Prostate gland (tissue), 2 donors: Measurements from ENCODE around the gene SCN2A. TPM values are rescaled to one million over a fixed set of nuclear protein-coding genes. Genes with fewer than 3 reads are reported as not detected.

Experiments
- DNase-seq: peaks from one replicate; pipeline ENCODE4 v3.0.0-alpha.2; 2019; ENCODE audit warnings: low spot score
- H3K27ac ChIP-seq, 2 donors: fragments of 200-600 bp; sonication (generic); 2 replicates each; pipeline ENCODE4 v1.5.1; 2017 to 2019
- H3K27me3 ChIP-seq: fragments of 200-600 bp; sonication (generic); replicated peaks from 2 replicates; pipeline ENCODE4 v1.5.1; 2019; ENCODE audit not compliant: insufficient read depth
- H3K36me3 ChIP-seq, 2 donors: fragments of 200-600 bp; sonication (generic); 1 replicate in 1 of 2; 2 replicates in 1 of 2; pipeline versions ENCODE4 v1.5.1 to v1.8.1; 2017 to 2019
- H3K4me1 ChIP-seq: fragments of 200-600 bp; sonication (generic); replicated peaks from 2 replicates; pipeline ENCODE4 v1.5.1; 2019
- H3K4me3 ChIP-seq, 2 donors: fragments of 200-600 bp; sonication (generic); 2 replicates each; pipeline ENCODE4 v1.5.1; 2017 to 2019
- H3K9me3 ChIP-seq: fragments of 200-600 bp; sonication (generic); 2 replicates; pipeline ENCODE4 v1.5.1; 2017
- CTCF ChIP-seq, 4 experiments: fragments of 200-600 bp in 2 of 4; fragments of 450-650 bp in 2 of 4; sonication (generic) in 2 of 4; IDR thresholded peaks; 1 replicate in 3 of 4; 2 replicates in 1 of 4; pipeline ENCODE4 v1.5.1; 2016 to 2019; ENCODE audit warnings: antibody characterized with exemption in 4 of 4, mild to moderate bottlenecking in 2 of 4, moderate library complexity in 2 of 4
- POLR2A ChIP-seq: fragments of 450-650 bp; IDR thresholded peaks from one replicate; pipeline ENCODE4 v1.6.1; 2016; ENCODE audit warnings: antibody characterized with exemption, mild to moderate bottlenecking
- POLR2AphosphoS5 ChIP-seq: sonication (generic); formaldehyde crosslinking; IDR thresholded peaks from one replicate; pipeline ENCODE4 v1.6.1; 2017; ENCODE audit warnings: antibody characterized with exemption
- WGBS: methylation state at CpG from one replicate; pipeline ENCODE4 v1.1.5; 2018; 5-methylcytosine and 5-hydroxymethylcytosine counted together
- intact Hi-C: fragments of 100-400 bp; cut with DNase I; formaldehyde crosslinking; loops from one replicate; pipeline ENCODE4 v1.14.2; 2022
- total RNA-seq, 2 donors: library from RNA; depleted of rRNA; stranded (reverse); fragments of >200 nt; gene quantifications; one replicate each; pipeline ENCODE4 v1.1.0, GENCODE V29; 2016

SCN2A gene
- total RNA-seq, result 1 to 10 TPM in 1 of 2 donors, under 1 TPM in 1; 0.87 to 1.4 TPM

- no peak within 1 kb of the TSS for H3K27ac ChIP-seq
- no peak for TF ChIP-seq POLR2A
- TF ChIP-seq CTCF (IDR thresholded peaks at IDR 0.05), result peak in 3 of 4 experiments; percentile 19 to 45 (median 36)
- no peaks in the 10 kb centered on the region for H3K36me3 ChIP-seq
- H3K9me3 ChIP-seq, result no peaks in the 10 kb centered on the region
- H3K27me3 ChIP-seq, result no peaks in the 10 kb centered on the region
- no peak within 1 kb of the TSS for H3K4me3 ChIP-seq
- no peak for DNase-seq
- intact Hi-C loops, result no loop called here
- WGBS, result 31% methylated on average over 3 of the region's 3 CpGs
- no peaks in the 10 kb centered on the region for H3K4me1 ChIP-seq
Observed at GRCh38 chr2:165239230-165239629, at the start of gene SCN2A. Gene SCN2A (plus strand): TSS chr2:165239414. CDS start chr2:165295824, 56,410 bp downstream.

- Histone ChIP-seq H3K4me1 (no peaks in the 10 kb centered on the region), H3K4me3 (no peak overlapping the region), H3K27ac (no peak overlapping the region), H3K27me3 (no peaks in the 10 kb centered on the region), H3K9me3 (no peaks in the 10 kb centered on the region), H3K36me3 (no peaks in the 10 kb centered on the region)
- TF ChIP-seq POLR2AphosphoS5 (no peak), CTCF (IDR thresholded peaks at IDR 0.05) (no peak), POLR2A (no peak)
- WGBS, result 68% methylated on average over 2 of the region's 2 CpGs
- DNase-seq, result no peak
- intact Hi-C loops, result no loop called here
Observed at GRCh38 chr2:165191096-165191728, 48.0 kb upstream of the SCN2A start.

- 89% methylated on average over 2 of the region's 2 CpGs for WGBS
- Histone ChIP-seq H3K27ac (no peak overlapping the region), H3K36me3 (no peaks in the 10 kb centered on the region), H3K4me1 (no peaks in the 10 kb centered on the region), H3K27me3 (no peaks in the 10 kb centered on the region), H3K4me3 (no peak overlapping the region), H3K9me3 (no peaks in the 10 kb centered on the region)
- intact Hi-C loops, result no loop called here
- TF ChIP-seq CTCF (IDR thresholded peaks at IDR 0.05) (no peak), POLR2AphosphoS5 (no peak), POLR2A (no peak)
- no peak for DNase-seq
Observed at GRCh38 chr2:165192729-165193128, 46.5 kb upstream of the SCN2A start.

GRCh38 chr2:165193178-165193777 is 45.9 kb upstream of the SCN2A start:
- intact Hi-C loops, result no loop called here
- TF ChIP-seq POLR2A (no peak), CTCF (IDR thresholded peaks at IDR 0.05) (no peak), POLR2AphosphoS5 (no peak)
- no peaks in the 10 kb centered on the region for H3K36me3 ChIP-seq
- no peaks in the 10 kb centered on the region for H3K4me1 ChIP-seq
- no peak overlapping the region for H3K4me3 ChIP-seq
- 72% methylated on average over 4 of the region's 4 CpGs for WGBS
- H3K27me3 ChIP-seq, result no peaks in the 10 kb centered on the region
- no peaks in the 10 kb centered on the region for H3K9me3 ChIP-seq
- H3K27ac ChIP-seq, result no peak overlapping the region
- no peak for DNase-seq

- WGBS, result 85% methylated on average over 4 of the region's 4 CpGs
- no peaks in the 10 kb centered on the region for H3K4me1 ChIP-seq
- no peaks in the 10 kb centered on the region for H3K27me3 ChIP-seq
- H3K4me3 ChIP-seq, result no peak overlapping the region
- no peaks in the 10 kb centered on the region for H3K9me3 ChIP-seq
- no peak for TF ChIP-seq CTCF (IDR thresholded peaks at IDR 0.05)
- TF ChIP-seq POLR2A, result no peak
- no peak for TF ChIP-seq POLR2AphosphoS5
- H3K27ac ChIP-seq, result no peak overlapping the region
- intact Hi-C loops, result no loop called here
- no peaks in the 10 kb centered on the region for H3K36me3 ChIP-seq
- DNase-seq, result no peak
Observed at GRCh38 chr2:165196411-165196810, 42.8 kb upstream of the SCN2A start.
